ENCODE data around the gene NALF2. TPM values are rescaled to one million over a fixed set of nuclear protein-coding genes. Genes with fewer than 3 reads are reported as not detected.

Gene NALF2
- polyA plus RNA-seq, 1 experiment: not detected

DNA sequence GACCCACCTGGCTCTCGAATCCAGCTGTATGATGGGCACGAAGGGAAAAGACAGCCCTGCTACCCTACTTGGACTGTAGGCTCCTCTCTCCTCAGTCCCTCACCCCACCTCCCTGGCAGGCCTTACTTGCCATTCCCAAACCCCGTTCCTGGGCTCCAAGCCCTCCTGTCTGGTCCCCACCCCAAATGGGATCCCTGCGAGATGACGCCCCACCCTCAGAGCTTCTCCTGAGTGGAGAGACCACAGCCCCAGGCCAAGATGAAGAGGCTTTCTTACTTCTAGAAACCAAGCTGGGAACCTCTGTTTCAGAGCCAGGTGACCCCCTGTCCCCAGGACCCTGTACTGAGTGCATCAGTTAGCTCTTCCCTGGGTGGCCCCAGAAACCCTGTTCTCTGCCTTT, 4.5 kb downstream of the NALF2 start:
- POLR2A ChIA-PET: no interaction called here
- DNase-seq (ENCODE audit: low read depth): no peak
- Histone ChIP-seq H3K27me3 (ENCODE audit: control insufficient read depth, insufficient read depth, low read length) (peaks cover 7% of the 10 kb centered on the region; the same call in 1 of the 2 replicates), H3K4me3 (ENCODE audit: low read depth, low read length) (no peak overlapping the region), H3K36me3 (ENCODE audit: control insufficient read depth, insufficient read depth, low read length) (no peaks in the 10 kb centered on the region)
- CTCF ChIA-PET: no interaction called here
- TF ChIP-seq CTCF (IDR thresholded peaks at IDR 0.05; ENCODE audit: insufficient read depth, low read depth, low read length): no peak

- H3K36me3 ChIP-seq (ENCODE audit: control insufficient read depth, insufficient read depth, low read length): no peaks in the 10 kb centered on the region
- no peak overlapping the region for H3K4me3 ChIP-seq (ENCODE audit: low read depth, low read length)
- no peak for DNase-seq (ENCODE audit: low read depth)
- no peak for TF ChIP-seq CTCF (IDR thresholded peaks at IDR 0.05; ENCODE audit: insufficient read depth, low read depth, low read length)
- peaks cover 5% of the 10 kb centered on the region; the same call in 1 of the 2 replicates for H3K27me3 ChIP-seq (ENCODE audit: control insufficient read depth, insufficient read depth, low read length)
- ChIA-PET POLR2A (interaction anchor here (0.6 kb wide), 1 partner anchor 56 kb away, joined by 3 read pairs; no protein-coding TSS in a partner anchor), CTCF (no interaction called here)
These were observed 6.1 kb downstream of the NALF2 start for GRCh38 chrX:69510137-69510715.

DNA sequence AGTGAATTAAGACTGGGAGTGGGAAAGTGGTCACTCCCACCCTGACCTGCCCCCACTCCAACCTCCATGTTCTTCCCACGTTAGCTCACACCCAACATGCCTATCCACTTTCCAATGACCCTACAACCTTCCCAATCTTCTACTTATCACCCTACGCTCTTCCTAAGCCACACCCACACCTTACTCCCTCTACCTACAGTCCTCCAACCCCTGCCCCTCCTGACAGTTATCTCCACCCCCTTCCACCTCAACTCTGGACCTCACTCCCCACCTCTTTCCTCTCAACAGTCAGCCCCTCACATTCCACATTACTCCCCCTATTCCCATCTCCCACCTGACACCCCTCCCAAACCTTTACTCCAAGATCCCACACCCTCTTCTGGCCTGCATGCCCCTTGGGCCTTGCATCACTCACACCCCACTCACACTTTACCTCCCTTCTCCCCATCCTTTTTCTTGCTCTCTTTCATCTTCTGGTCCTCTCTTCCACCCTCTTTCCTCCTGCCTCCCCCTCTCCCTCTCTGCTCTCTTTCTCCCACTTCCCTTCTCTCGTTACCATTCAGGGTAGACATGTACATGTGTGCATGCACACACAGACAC, 6.9 kb downstream of the NALF2 start:
- ChIA-PET CTCF (no interaction called here), POLR2A (no interaction called here)
- H3K27me3 ChIP-seq (ENCODE audit: control insufficient read depth, insufficient read depth, low read length): peaks cover 4% of the 10 kb centered on the region; the same call in 1 of the 2 replicates
- no peak overlapping the region for H3K4me3 ChIP-seq (ENCODE audit: low read depth, low read length)
- H3K36me3 ChIP-seq (ENCODE audit: control insufficient read depth, insufficient read depth, low read length): no peaks in the 10 kb centered on the region
- no peak for DNase-seq (ENCODE audit: low read depth)
- no peak for TF ChIP-seq CTCF (IDR thresholded peaks at IDR 0.05; ENCODE audit: insufficient read depth, low read depth, low read length)

DNA sequence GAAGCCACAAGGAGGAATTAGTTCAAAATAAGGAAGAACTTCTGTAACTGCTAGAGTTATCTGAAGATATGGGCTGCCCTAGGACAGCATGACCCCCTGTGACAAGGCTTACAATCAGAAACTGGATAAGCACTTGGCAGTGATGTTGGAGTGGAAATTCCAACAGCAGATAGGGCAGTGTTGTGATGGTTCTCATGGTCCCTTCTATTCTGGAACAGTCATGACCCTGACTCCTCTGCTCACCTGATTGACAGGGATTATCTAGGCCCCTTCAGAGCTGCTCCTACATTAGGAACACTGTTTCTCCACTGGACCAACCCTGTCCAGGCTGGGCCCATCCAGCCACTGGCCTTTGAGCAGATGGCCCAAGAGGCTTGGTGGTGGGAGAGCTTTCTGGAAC, 17.9 kb downstream of the NALF2 start:
- POLR2A ChIA-PET: no interaction called here
- H3K4me3 ChIP-seq (ENCODE audit: low read depth, low read length): no peak overlapping the region
- no peak for TF ChIP-seq CTCF (IDR thresholded peaks at IDR 0.05; ENCODE audit: insufficient read depth, low read depth, low read length)
- no peaks in the 10 kb centered on the region for H3K27me3 ChIP-seq (ENCODE audit: control insufficient read depth, insufficient read depth, low read length)
- no peaks in the 10 kb centered on the region for H3K36me3 ChIP-seq (ENCODE audit: control insufficient read depth, insufficient read depth, low read length)
- no peak for DNase-seq (ENCODE audit: low read depth)
- CTCF ChIA-PET: no interaction called here

- POLR2A ChIA-PET: no interaction called here
- DNase-seq (ENCODE audit: low read depth): no peak
- CTCF ChIA-PET: no interaction called here
- H3K27me3 ChIP-seq (ENCODE audit: control insufficient read depth, insufficient read depth, low read length): no peaks in the 10 kb centered on the region
- H3K4me3 ChIP-seq (ENCODE audit: low read depth, low read length): no peak overlapping the region
- TF ChIP-seq CTCF (IDR thresholded peaks at IDR 0.05; ENCODE audit: insufficient read depth, low read depth, low read length): no peak
- no peaks in the 10 kb centered on the region for H3K36me3 ChIP-seq (ENCODE audit: control insufficient read depth, insufficient read depth, low read length)
These were observed 19.2 kb downstream of the NALF2 start for GRCh38 chrX:69523314-69523713.

Measured in BJ (cell line).